Activated naive CD8-positive, alpha-beta T cell treated with anti-CD3 and anti-CD28 coated beads, Interleukin-2, amount 10 ng/mL, durations not matched to agents 7 days and 5 days (primary cell): ENCODE data around the gene ATP8A2. TPM values are rescaled to one million over a fixed set of nuclear protein-coding genes. Genes with fewer than 3 reads are reported as not detected.

Source experiments
- ATAC-seq: fragments of 150-1000 bp; cut with Tn5 transposase; one replicate; pipeline ENCODE4 v1.10.0; 2021; ENCODE audit warnings: low read depth, moderate library complexity
- POLR2A ChIA-PET: fragments of 350-600 bp; sonication (Branson Sonifier 250); formaldehyde crosslinking; loops from one replicate; lab custom pipeline; 2021; ENCODE audit warnings: antibody characterized with exemption; lab: Charles Lee
- DNase-seq: peaks from one replicate; pipeline ENCODE4 v3.0.0; 2021
- H3K27ac Mint-ChIP-seq: one replicate; pipeline ENCODE4 v1.8.0; 2022; ENCODE audit warnings: mild to moderate bottlenecking, mixed read lengths
- H3K27me3 Mint-ChIP-seq: one replicate; pipeline ENCODE4 v1.8.0; 2022; ENCODE audit warnings: mild to moderate bottlenecking, moderate library complexity, mixed read lengths
- H3K36me3 Mint-ChIP-seq: one replicate; pipeline ENCODE4 v1.8.0; 2021; ENCODE audit warnings: mild to moderate bottlenecking, mixed read lengths
- H3K4me1 Mint-ChIP-seq: one replicate; pipeline ENCODE4 v1.8.0; 2021; ENCODE audit warnings: mixed read lengths
- H3K4me3 Mint-ChIP-seq: one replicate; pipeline ENCODE4 v1.8.0; 2022; ENCODE audit warnings: mild to moderate bottlenecking, moderate library complexity, mixed read lengths
- H3K9me3 Mint-ChIP-seq: one replicate; pipeline ENCODE4 v1.8.0; 2021; ENCODE audit warnings: mixed read lengths
- total RNA-seq, 2 experiments: library from RNA; stranded (reverse); gene quantifications; one replicate each; pipeline ENCODE4 v1.2.3, GENCODE V29; 2021

ATP8A2 gene
- total RNA-seq, 2 experiments from 2014 or later = 1.4 to 1.7 TPM

DNA sequence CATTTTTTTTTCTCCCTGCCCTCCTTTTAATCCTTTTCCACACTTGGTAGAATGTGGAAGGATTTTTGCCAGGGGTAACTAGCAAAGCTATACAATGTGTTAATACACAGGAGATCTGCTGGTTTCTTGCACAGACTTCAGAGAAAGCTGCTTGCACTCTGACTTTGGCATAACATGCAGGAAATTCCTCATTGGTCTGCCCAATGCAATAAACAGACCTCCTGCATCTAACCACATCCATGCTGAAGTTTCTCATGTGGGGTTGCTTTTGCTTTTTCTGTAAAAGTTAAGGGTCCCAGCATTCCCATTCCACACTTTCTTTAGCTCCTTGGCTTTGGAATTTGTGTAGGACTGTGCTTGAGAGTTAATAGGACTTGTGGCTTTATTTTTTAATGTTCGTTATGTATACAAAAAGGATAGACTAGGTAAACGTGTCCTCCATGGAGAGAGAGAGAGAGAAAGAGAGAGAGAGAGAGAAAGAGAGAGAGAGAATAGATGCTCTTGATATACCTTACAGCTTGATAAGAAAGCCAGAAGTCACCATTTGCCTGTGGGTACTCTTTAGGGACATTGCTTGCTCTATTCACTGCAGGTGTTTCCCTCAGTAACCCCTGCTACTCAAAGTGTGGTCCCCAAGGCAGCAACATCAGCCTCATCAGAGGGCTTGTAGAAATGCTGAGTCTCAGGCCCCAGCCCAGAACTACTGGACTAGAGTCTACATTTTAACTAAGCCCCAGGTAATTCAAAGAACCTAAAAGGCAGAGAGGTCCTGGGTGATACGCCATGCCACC lies 509.6 kb downstream of the ATP8A2 start:
- Mint-ChIP-seq H3K4me1 (peaks cover 49% of the 10 kb centered on the region), H3K36me3 (no peaks in the 10 kb centered on the region), H3K27me3 (no peaks in the 10 kb centered on the region), H3K27ac (peak overlapping the region; percentile 50), H3K4me3 (peak overlapping the region; percentile 40), H3K9me3 (no peaks in the 10 kb centered on the region)
- ATAC-seq (peak; percentile 35), DNase-seq (no peak)
- POLR2A ChIA-PET = interaction anchor here (0.7 kb wide), 1 partner anchor 132 kb away, joined by 3 read pairs; no protein-coding TSS in a partner anchor

DNA sequence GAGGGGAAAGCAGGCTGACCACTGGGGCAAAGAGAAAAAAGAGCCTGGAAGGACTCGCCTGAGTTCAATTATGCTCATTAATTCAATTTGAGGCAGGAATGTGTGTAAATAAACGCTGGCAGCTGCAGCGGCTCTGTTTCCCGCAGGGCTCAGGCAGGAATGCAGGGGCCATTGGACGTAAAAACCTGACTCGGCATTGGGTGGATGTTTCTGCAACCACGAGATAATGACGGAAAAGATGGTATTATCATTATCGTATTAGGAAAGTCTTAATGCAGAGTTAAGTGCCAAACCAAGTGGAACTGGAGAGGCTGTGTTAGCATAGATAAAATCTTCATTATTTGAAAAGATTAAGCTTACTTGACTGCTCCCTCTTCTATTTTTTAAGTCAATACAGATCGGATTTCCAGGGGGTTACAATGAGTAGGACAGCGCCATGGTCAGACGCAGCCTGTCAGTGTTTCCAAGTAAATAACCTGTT lies 510.2 kb downstream of the ATP8A2 start:
- Mint-ChIP-seq H3K36me3 (no peaks in the 10 kb centered on the region), H3K4me3 (no peak overlapping the region), H3K27me3 (no peaks in the 10 kb centered on the region), H3K27ac (peak overlapping the region; percentile 50), H3K4me1 (peaks cover 50% of the 10 kb centered on the region), H3K9me3 (no peaks in the 10 kb centered on the region)
- POLR2A ChIA-PET = no interaction called here
- no peak for DNase-seq
- ATAC-seq = no peak

DNA sequence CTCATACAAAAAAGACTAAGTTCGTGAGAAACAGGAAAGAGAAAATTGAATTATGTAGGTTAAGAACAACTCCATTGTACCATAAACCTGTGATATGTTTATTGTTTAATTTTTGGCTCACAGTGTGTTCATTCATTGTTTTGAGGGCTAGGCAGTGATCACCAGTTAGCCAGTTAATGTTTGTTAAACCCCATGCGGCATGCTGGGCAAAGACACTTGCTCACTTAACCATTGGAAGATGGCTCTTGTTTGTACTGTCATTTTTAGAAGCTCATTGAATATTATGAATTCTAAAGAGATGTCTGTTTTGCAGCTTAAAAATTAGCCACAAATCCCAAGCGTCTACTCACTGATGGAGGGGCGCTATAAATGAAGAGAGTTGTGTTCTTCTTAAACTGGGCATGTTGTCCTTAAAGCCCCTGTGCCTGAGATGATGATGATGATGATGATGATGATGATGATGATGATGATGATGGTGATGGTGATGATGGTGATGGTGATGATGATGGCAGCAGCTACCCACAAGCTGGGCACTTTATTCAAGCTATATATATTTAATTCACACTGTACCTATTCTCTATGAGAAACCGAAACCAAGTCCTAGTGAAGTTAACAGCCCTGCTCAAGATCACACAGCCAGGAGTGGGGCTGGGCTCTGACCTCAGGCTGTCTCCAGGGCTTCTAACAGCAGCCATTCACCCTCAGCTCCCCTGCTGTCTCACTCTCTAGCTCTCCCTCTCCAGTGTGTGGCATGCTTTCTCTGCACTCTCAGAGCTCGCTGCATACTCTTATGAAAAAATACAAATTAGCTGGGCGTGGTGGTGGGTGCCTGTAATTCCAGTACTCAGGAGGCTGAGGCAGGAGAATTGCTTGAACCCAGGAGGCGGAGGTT lies 510.9 kb downstream of the ATP8A2 start:
- no peak for DNase-seq
- Mint-ChIP-seq H3K27me3 (no peaks in the 10 kb centered on the region), H3K9me3 (no peaks in the 10 kb centered on the region), H3K4me3 (peak overlapping the region; percentile 43), H3K27ac (peak overlapping the region; percentile 70), H3K36me3 (no peaks in the 10 kb centered on the region), H3K4me1 (peaks cover 47% of the 10 kb centered on the region)
- peak; percentile 91 for ATAC-seq
- POLR2A ChIA-PET = interaction anchor here (0.6 to 1.0 kb wide), 2 partner anchors 17 to 35 kb away, joined by 3 to 4 read pairs; no protein-coding TSS in a partner anchor

DNA sequence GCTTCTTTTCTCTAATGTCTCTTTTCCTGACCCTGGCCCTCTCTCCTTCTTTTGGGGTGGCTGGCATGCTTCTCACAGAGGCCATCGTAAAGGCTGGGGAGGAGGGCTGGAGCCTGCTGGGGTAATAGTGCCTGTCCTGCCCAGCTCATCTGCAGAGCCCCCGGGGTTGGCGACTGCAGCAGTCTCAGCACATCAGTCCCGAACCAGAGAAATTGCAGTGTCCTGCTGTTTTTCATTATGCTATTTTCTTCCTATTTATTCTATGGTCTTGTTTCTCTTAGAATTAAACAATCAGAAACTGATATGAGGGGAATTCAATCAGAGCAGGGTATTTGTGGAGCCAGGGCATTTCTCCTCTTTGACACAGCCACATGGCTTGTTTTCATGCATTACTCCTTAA lies 513.6 kb downstream of the ATP8A2 start:
- peaks cover 46% of the 10 kb centered on the region for H3K4me1 Mint-ChIP-seq
- H3K9me3 Mint-ChIP-seq = peaks cover 3% of the 10 kb centered on the region
- H3K36me3 Mint-ChIP-seq = no peaks in the 10 kb centered on the region
- H3K27ac Mint-ChIP-seq = no peak overlapping the region
- DNase-seq (no peak), ATAC-seq (no peak)
- POLR2A ChIA-PET = no interaction called here
- H3K4me3 Mint-ChIP-seq = no peak overlapping the region
- no peaks in the 10 kb centered on the region for H3K27me3 Mint-ChIP-seq

DNA sequence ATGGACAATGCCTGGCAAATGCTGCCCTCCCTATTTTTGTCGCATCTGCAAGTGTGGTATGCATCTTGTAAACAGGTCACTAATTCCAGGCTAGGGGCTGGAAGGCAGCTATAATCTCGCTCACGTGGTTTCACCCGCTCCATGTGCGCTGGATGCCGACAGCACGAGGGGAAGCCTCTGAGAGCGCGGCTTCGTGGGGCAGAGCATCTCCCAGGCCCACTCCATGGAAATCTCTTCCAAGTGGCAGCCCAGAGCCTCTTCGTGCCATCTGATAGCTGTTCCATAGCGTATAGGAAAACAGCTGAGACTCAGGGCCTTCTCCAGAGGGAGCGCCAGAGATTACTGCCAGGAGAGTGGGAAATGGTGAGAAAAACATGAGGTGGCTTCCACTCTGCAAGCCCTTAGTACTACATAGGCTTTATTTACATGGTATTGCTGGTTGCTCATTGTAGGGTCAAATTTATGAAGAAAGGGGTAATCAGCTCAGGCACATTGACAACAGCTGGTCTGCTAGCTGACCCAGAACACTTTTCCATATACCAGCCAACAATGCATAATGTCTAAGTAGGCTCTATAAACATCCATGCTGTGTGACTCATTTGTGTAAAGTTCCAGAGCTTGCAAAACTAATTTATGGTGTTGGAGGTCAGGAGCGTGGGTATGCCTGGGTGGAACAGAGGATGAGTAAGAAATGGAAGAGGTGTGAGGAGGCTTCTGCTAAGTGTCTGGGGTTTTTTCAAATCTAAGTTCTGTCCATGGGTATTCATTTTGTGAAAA lies 514.9 kb downstream of the ATP8A2 start:
- Mint-ChIP-seq H3K27ac (no peak overlapping the region), H3K36me3 (no peaks in the 10 kb centered on the region), H3K27me3 (no peaks in the 10 kb centered on the region), H3K4me3 (no peak overlapping the region), H3K9me3 (peaks cover 3% of the 10 kb centered on the region), H3K4me1 (peaks cover 37% of the 10 kb centered on the region)
- DNase-seq (no peak), ATAC-seq (no peak)
- POLR2A ChIA-PET = no interaction called here

DNA sequence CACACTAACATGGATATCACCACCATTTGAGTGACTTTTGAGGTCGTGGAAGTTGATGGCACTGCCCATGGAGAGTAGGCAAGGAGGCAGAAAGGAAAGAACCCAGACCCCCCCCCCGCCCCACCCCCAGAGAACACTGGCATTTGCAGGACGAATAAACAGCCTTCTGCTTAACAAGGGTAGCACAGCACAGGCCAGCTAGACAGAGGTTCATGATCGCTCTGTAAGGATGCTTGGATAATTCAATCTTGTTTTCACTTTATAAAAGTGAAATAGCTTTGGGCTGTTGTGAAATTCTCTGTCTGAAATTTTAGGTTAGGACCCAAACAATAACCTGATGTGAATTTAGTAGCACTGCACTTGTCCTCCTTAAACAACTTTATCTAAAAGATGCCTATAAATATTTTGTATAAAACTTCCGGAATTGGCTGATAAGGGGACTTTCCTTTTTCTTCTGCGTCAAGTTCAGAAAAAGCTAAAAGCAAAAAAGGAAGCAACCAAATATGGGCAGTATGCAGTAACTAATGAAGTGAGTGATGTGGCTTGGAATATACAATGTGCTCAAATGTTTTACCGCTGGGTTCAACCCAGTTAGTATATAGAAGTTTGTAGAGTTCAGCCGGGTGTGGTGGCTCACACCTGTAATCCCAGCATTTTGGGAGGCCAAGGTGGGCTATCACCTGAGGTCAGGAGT lies 516.3 kb downstream of the ATP8A2 start:
- Mint-ChIP-seq H3K9me3 (peaks cover 5% of the 10 kb centered on the region), H3K36me3 (peaks cover 4% of the 10 kb centered on the region), H3K27me3 (no peaks in the 10 kb centered on the region), H3K4me3 (no peak overlapping the region), H3K27ac (peak overlapping the region; percentile 30), H3K4me1 (peaks cover 24% of the 10 kb centered on the region)
- no peak for DNase-seq
- POLR2A ChIA-PET = interaction anchor here (1.2 kb wide), 1 partner anchor 12 kb away, joined by 3 read pairs; no protein-coding TSS in a partner anchor
- peak; percentile 69 for ATAC-seq

DNA sequence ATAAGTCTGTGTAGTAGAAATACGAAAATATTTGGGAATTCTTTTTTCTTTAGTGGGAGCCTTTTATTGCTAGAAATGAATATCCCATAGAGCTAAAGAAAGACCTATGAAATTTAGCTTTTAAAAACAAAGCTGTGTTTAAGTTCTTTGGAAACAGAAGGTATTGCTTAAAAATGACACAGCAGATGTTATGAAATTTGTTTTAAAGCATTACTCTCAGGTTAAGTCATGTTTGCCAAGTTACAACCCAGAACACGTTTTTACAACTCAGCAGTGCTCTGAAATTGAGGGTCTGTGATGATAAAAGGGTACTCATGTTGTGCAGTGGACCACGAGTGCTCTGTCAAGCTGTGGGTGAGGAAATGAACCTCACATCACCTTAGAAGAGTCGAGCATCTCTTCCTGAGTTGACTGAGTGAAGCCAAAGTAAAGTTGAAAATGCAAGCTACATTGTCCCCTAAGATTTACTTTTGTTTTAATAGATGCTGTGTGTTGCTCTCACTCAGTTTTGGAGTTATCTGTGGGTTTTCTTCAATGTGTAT lies 519.0 kb downstream of the ATP8A2 start:
- ATAC-seq = no peak
- H3K27ac Mint-ChIP-seq = no peak overlapping the region
- peaks cover 14% of the 10 kb centered on the region for H3K4me1 Mint-ChIP-seq
- POLR2A ChIA-PET = no interaction called here
- H3K36me3 Mint-ChIP-seq = peaks cover 6% of the 10 kb centered on the region
- no peaks in the 10 kb centered on the region for H3K27me3 Mint-ChIP-seq
- H3K9me3 Mint-ChIP-seq = peaks cover 5% of the 10 kb centered on the region
- DNase-seq = no peak
- H3K4me3 Mint-ChIP-seq = no peak overlapping the region

DNA sequence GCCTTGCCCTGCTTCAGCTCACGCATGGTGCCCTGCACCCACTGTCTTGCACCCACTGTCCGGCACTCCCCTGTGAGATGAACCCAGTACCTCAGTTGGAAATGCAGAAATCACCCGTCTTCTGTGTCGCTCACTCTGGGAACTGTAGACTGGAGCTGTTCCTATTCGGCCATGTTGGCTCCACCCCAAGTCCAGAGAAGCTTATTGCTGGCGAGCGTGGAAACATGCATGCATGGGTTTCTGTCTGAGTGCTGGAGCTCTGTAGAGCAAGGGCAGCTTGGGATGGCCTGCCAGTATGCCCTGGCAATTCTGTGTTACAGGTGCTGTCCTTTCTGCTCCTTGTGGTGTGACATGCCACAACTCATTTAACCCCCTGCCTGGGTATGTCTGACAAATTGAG lies 527.2 kb downstream of the ATP8A2 start:
- H3K9me3 Mint-ChIP-seq = peaks cover 9% of the 10 kb centered on the region
- H3K36me3 Mint-ChIP-seq = peaks cover 15% of the 10 kb centered on the region
- H3K4me3 Mint-ChIP-seq = no peak overlapping the region
- H3K27ac Mint-ChIP-seq = peak overlapping the region; percentile 81
- no peaks in the 10 kb centered on the region for H3K27me3 Mint-ChIP-seq
- POLR2A ChIA-PET = interaction anchor here (0.9 to 1.6 kb wide), 4 partner anchors 22 to 154 kb away, joined by 3 to 4 read pairs (median 3); no protein-coding TSS in a partner anchor
- peaks cover 24% of the 10 kb centered on the region for H3K4me1 Mint-ChIP-seq
- ATAC-seq (no peak), DNase-seq (no peak)

DNA sequence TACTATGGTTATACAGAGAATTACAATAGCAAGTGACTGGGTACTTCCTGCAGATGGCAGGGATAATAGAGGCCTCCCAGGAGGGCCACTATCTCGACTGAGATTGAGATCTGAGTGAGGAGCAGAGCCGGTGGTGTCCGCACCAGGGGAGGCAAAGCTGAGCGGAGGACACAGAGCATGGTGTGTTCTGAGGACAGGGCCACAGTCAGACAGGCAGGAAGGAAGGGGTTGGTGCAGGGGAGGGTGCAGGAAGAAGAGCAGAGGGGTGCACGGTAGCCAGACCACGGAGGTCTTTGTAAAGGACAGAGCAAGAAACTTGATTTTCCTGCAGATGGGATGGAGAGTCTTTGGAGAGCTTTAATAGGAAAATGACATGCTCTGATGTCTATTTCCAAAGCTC lies 527.7 kb downstream of the ATP8A2 start:
- ATAC-seq = peak; percentile 50
- H3K36me3 Mint-ChIP-seq = peaks cover 15% of the 10 kb centered on the region
- peaks cover 9% of the 10 kb centered on the region for H3K9me3 Mint-ChIP-seq
- peak overlapping the region; percentile 57 for H3K4me3 Mint-ChIP-seq
- H3K4me1 Mint-ChIP-seq = peaks cover 24% of the 10 kb centered on the region
- POLR2A ChIA-PET = interaction anchor here (0.6 to 1.6 kb wide), 6 partner anchors 11 to 153 kb away, joined by 3 to 4 read pairs (median 3); no protein-coding TSS in a partner anchor
- no peak for DNase-seq
- H3K27ac Mint-ChIP-seq = peak overlapping the region; percentile 81
- no peaks in the 10 kb centered on the region for H3K27me3 Mint-ChIP-seq

DNA sequence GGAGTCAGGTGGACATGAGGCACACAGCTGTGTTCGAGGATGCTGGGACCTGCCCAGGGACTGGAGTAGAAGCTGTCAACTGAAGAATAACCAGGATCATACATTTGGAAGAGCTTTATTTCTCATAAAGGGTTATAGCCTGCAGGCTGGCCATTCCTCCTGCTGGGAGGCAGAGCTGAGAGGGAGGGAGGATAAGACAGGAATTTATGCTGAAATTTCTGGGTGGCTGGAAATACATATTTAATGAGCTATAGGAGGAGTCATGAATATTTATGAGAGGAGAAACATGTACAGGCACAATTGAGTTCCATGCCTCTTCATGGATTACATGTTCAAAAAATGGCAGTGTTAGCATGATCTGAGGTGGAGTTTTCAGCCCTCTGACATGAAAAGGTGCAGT lies 528.2 kb downstream of the ATP8A2 start:
- H3K4me1 Mint-ChIP-seq = peaks cover 24% of the 10 kb centered on the region
- H3K27me3 Mint-ChIP-seq = no peaks in the 10 kb centered on the region
- ATAC-seq (no peak), DNase-seq (no peak)
- H3K27ac Mint-ChIP-seq = peak overlapping the region; percentile 81
- peaks cover 15% of the 10 kb centered on the region for H3K36me3 Mint-ChIP-seq
- H3K4me3 Mint-ChIP-seq = peak overlapping the region; percentile 57
- POLR2A ChIA-PET = interaction anchor here (0.6 to 1.6 kb wide), 5 partner anchors 12 to 153 kb away, joined by 3 to 4 read pairs (median 3); no protein-coding TSS in a partner anchor
- H3K9me3 Mint-ChIP-seq = peaks cover 9% of the 10 kb centered on the region

DNA sequence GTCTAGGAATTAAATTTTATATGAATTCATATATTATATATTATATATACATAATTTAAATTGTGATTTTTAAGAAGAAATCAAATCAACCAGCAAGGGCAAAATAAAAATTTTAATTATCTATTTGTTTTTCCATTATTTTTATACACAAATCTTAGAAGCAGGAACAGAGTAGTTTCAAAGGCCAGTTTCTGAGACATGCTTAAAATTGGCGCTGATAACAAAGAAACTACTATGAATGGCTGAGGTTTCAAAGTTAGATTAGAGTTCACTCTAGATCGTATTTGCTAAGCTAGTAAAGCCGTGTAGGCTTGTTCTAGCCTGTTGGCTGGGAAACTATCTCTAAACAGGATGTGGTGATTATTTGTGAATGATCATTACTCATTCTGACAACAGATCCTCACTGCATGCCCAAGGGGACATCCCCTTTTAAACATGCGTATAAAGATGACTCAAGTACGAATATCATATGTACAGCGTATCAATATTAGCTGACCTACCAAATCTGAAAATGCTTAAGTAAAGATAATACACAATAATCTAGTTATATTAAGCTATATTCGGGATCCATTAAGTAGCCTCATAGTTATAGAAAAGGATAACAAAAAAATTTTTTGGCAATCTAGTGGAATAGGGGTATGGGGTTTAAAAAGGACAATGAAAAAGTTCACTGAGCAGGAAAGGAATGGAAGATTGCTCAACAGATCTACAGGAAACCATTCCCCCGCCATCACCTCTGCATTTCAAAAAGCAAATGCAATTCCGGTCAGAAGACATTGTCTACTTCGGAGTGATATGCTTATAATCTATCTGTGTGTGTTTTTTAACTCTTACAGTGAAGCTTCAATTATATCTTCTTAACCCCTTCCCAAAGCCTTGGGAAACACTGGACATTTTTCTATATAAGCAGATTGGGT lies 529.9 kb downstream of the ATP8A2 start:
- no peak overlapping the region for H3K4me3 Mint-ChIP-seq
- peak; percentile 89 for ATAC-seq
- POLR2A ChIA-PET = no interaction called here
- H3K27ac Mint-ChIP-seq = no peak overlapping the region
- peaks cover 10% of the 10 kb centered on the region for H3K36me3 Mint-ChIP-seq
- peaks cover 24% of the 10 kb centered on the region for H3K4me1 Mint-ChIP-seq
- no peaks in the 10 kb centered on the region for H3K27me3 Mint-ChIP-seq
- no peak for DNase-seq
- peaks cover 9% of the 10 kb centered on the region for H3K9me3 Mint-ChIP-seq
